GM12878 (cell line): ENCODE measurements around the gene GAL3ST2. TPM values are rescaled to one million over a fixed set of nuclear protein-coding genes. Genes with fewer than 3 reads are reported as not detected.
A peak's percentile ranks its signal among the peaks of the same experiment; 100 is the strongest.

Experiments used
- BCL3 ChIP-seq: IDR thresholded peaks from 2 replicates; pipeline ENCODE4 v1.6.1; 2011; ENCODE audit warnings: borderline replicate concordance, low read depth, mild to moderate bottlenecking, moderate library complexity, low read length; ENCODE audit not compliant: insufficient read depth, poor library complexity, severe bottlenecking
- BCLAF1 ChIP-seq: fragments of 450-650 bp; IDR thresholded peaks from 2 replicates; pipeline ENCODE4 v1.6.1; 2017; ENCODE audit warnings: antibody characterized with exemption, mild to moderate bottlenecking, moderate library complexity
- CBX5 ChIP-seq: sonication (generic); IDR thresholded peaks from 2 replicates; pipeline ENCODE4 v1.6.1; 2016; ENCODE audit warnings: low read depth, moderate library complexity, mild to moderate bottlenecking, inconsistent platforms
- CHD2 ChIP-seq: IDR thresholded peaks from 2 replicates; pipeline ENCODE4 v1.6.1; 2011; ENCODE audit warnings: low read depth, low read length, improper control_type of control experiment, borderline replicate concordance
- ELK1 ChIP-seq: IDR thresholded peaks from 2 replicates; pipeline ENCODE4 v1.6.1; 2012; ENCODE audit warnings: low read depth, low read length, improper control_type of control experiment
- EZH2 ChIP-seq: IDR thresholded peaks from 2 replicates; pipeline ENCODE4 v1.6.1; 2012; ENCODE audit warnings: low read depth, mild to moderate bottlenecking, control low read depth, inconsistent platforms, low read length, borderline replicate concordance; ENCODE audit not compliant: control insufficient read depth
- IRF3 ChIP-seq: fragments of 450-650 bp; IDR thresholded peaks from 2 replicates; pipeline ENCODE4 v1.6.1; 2014; ENCODE audit warnings: mild to moderate bottlenecking
- JUND ChIP-seq: IDR thresholded peaks from 2 replicates; pipeline ENCODE4 v1.6.1; 2012; ENCODE audit warnings: low read depth, mild to moderate bottlenecking, low read length, improper control_type of control experiment, moderate library complexity
- KLF5 ChIP-seq: fragments of 450-650 bp; IDR thresholded peaks from 2 replicates; pipeline ENCODE4 v1.6.1; 2014; ENCODE audit warnings: mild to moderate bottlenecking; ENCODE audit not compliant: partially characterized antibody
- MTA3 ChIP-seq: IDR thresholded peaks from 2 replicates; pipeline ENCODE4 v1.6.1; 2012; ENCODE audit warnings: low read length, inconsistent platforms, borderline replicate concordance
- NFYB ChIP-seq: IDR thresholded peaks from 2 replicates; pipeline ENCODE4 v1.6.1; 2011; ENCODE audit warnings: low read depth, mild to moderate bottlenecking, low read length, improper control_type of control experiment, moderate library complexity; ENCODE audit not compliant: insufficient read depth
- NR2C2 ChIP-seq: IDR thresholded peaks from 2 replicates; pipeline ENCODE4 v1.6.1; 2011; ENCODE audit warnings: borderline replicate concordance, low read depth; ENCODE audit not compliant: control insufficient read depth, insufficient read length
- PAX5 ChIP-seq: IDR thresholded peaks from 2 replicates; pipeline ENCODE4 v1.6.1; 2011; ENCODE audit warnings: low read depth, low read length, borderline replicate concordance
- RAD51 ChIP-seq: fragments of 450-650 bp; IDR thresholded peaks from 2 replicates; pipeline ENCODE4 v1.6.1; 2016; ENCODE audit warnings: moderate library complexity, mild to moderate bottlenecking, inconsistent platforms
- SUPT20H ChIP-seq: IDR thresholded peaks from 2 replicates; pipeline ENCODE4 v1.6.1; 2011; ENCODE audit warnings: low read depth, mild to moderate bottlenecking, low read length, moderate library complexity, borderline replicate concordance; ENCODE audit not compliant: control insufficient read depth
- ZNF384 ChIP-seq: IDR thresholded peaks from 2 replicates; pipeline ENCODE4 v1.6.1; 2012; ENCODE audit warnings: low read depth, mild to moderate bottlenecking, low read length, improper control_type of control experiment, borderline replicate concordance
- ZSCAN29 ChIP-seq: fragments of 450-650 bp; IDR thresholded peaks from 2 replicates; pipeline ENCODE4 v1.6.1; 2017; ENCODE audit warnings: mild to moderate bottlenecking, moderate library complexity
- polyA plus RNA-seq, 11 experiments: library from polyadenylated mRNA; depleted of rRNA in 4 of 11; unstranded in 6 of 11; stranded (reverse) in 5 of 11; fragments of >200 nt; fragmentation: Nextera tagmentation in 4 of 11; fragmentation: Illumina TruSeq in 1 of 11; extraction: Ambion mirVana in 4 of 11; extraction: Trizol in 1 of 11; gene quantifications; 1 replicate in 1 of 11; 2 replicates in 10 of 11; pipeline versions ENCODE4 v1.2.1 to v1.2.3, GENCODE V29; 2011 to 2016; ENCODE audit warnings: inconsistent platforms in 2 of 11, missing spikeins in 2 of 11, low read depth in 1 of 11
- total RNA-seq, 4 experiments: library from RNA; depleted of rRNA in 3 of 4; stranded (reverse); fragments of >200 nt in 3 of 4; fragmentation: Illumina TruSeq in 1 of 4; extraction: Trizol in 1 of 4; gene quantifications; 2 replicates each; pipeline versions ENCODE4 v1.2.1 to v1.2.3, GENCODE V29; 2013 to 2021
- TF ChIP-seq, protein P1 (sequence below): fragments of 450-650 bp; IDR thresholded peaks from 2 replicates; pipeline ENCODE4 v1.6.1; 2016; ENCODE audit warnings: mild to moderate bottlenecking
- TF ChIP-seq, protein P2 (sequence below), 3 experiments: IDR thresholded peaks in 2 of 3; conservative IDR thresholded peaks in 1 of 3; 2 replicates each; pipeline ENCODE4 v1.5.1; 2011; ENCODE audit warnings: low read depth in 3 of 3, low read length in 3 of 3, mild to moderate bottlenecking in 3 of 3, control low read depth in 2 of 3, moderate library complexity in 2 of 3, inconsistent platforms in 1 of 3, mixed read lengths in 1 of 3; ENCODE audit not compliant: control insufficient read depth in 2 of 3, insufficient read depth in 1 of 3; ENCODE audit errors: extremely low read depth in 1 of 3

The GAL3ST2 gene
- total and polyA plus RNA-seq, 10 of the 15 experiments (the other 5 are each of a cell fraction or from before 2014, with no cell fraction given): 0.09 to 0.36 (median 0.11) TPM; not detected in 7

DNA sequence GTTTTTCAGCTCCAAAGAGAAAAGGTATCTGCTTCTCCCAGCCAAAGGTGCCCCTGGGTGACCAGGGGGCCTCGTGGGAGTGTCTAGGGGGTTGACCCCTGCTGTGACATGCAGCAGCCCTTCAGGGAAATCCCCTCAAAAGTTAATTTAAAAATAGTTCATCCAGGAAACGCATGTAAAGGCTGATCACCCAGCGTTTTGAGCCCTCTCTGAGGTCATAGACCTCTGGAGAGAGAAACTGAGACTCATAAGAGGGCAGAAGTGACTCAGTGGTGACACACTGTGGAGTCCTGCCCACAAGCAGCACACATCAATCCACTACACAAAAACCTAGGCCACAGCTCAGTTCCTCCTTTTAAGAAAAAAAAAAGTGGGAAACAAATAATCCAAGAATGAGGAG lies 11.9 kb downstream of the GAL3ST2 start (continued):
- TF ChIP-seq ELK1 (no peak), BCLAF1 (no peak), PAX5 (0 out of 2 replicates have a peak, but pooled peaks have one; percentile 70), SUPT20H (no peak), IRF3 (no peak), ZSCAN29 (no peak), NFYB (no peak), BCL3 (no peak), MTA3 (no peak), ZNF384 (no peak), NR2C2 (no peak), JUND (no peak), KLF5 (peak; percentile 78), RAD51 (no peak), CHD2 (no peak), CBX5 (no peak), EZH2 (no peak)
- TF ChIP-seq, protein P1, sequence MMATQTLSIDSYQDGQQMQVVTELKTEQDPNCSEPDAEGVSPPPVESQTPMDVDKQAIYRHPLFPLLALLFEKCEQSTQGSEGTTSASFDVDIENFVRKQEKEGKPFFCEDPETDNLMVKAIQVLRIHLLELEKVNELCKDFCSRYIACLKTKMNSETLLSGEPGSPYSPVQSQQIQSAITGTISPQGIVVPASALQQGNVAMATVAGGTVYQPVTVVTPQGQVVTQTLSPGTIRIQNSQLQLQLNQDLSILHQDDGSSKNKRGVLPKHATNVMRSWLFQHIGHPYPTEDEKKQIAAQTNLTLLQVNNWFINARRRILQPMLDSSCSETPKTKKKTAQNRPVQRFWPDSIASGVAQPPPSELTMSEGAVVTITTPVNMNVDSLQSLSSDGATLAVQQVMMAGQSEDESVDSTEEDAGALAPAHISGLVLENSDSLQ: peak; percentile 28
- TF ChIP-seq, protein P2, sequence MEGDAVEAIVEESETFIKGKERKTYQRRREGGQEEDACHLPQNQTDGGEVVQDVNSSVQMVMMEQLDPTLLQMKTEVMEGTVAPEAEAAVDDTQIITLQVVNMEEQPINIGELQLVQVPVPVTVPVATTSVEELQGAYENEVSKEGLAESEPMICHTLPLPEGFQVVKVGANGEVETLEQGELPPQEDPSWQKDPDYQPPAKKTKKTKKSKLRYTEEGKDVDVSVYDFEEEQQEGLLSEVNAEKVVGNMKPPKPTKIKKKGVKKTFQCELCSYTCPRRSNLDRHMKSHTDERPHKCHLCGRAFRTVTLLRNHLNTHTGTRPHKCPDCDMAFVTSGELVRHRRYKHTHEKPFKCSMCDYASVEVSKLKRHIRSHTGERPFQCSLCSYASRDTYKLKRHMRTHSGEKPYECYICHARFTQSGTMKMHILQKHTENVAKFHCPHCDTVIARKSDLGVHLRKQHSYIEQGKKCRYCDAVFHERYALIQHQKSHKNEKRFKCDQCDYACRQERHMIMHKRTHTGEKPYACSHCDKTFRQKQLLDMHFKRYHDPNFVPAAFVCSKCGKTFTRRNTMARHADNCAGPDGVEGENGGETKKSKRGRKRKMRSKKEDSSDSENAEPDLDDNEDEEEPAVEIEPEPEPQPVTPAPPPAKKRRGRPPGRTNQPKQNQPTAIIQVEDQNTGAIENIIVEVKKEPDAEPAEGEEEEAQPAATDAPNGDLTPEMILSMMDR (IDR thresholded peaks at IDR 0.05 in 2 of 3, conservative IDR thresholded peaks at IDR 0.05 in 1 of 3; ENCODE audit: control insufficient read depth in 2 of 3, extremely low read depth in 1 of 3, insufficient read depth in 1 of 3, low read depth in 3 of 3, low read length in 3 of 3): peak; percentile 5 to 23 (median 10); a peak in 2 of 6 replicates
